ENCODE data around the gene NAIP. TPM values are rescaled to one million over a fixed set of nuclear protein-coding genes. Genes with fewer than 3 reads are reported as not detected.

Gene NAIP
- total RNA-seq, 1 donor from 2014 or later, result 43.9 TPM

Other genes starting within 250 kb of the NAIP start
- 7.5 TPM for gene SERF1A, start 124.7 kb downstream of the NAIP start, total RNA-seq
- 34.8 TPM for gene SMN1, start 100.3 kb downstream of the NAIP start, total RNA-seq
- gene GTF2H2, start 42.3 kb upstream of the NAIP start, total RNA-seq, result 28.7 TPM